Muscle of leg (tissue), 11 donors: ENCODE data around the gene SCYGR2. TPM values are rescaled to one million over a fixed set of nuclear protein-coding genes. Genes with fewer than 3 reads are reported as not detected.

Source experiments
- DNase-seq: peaks from one replicate; pipeline ENCODE4 v3.0.0; 2013
- H3K27ac ChIP-seq: one replicate; pipeline ENCODE4 v1.5.1; 2013; ENCODE audit warnings: mild to moderate bottlenecking, low read length, control low read depth
- H3K27me3 ChIP-seq: one replicate; pipeline ENCODE4 v1.6.1; 2013; ENCODE audit warnings: low read length; ENCODE audit not compliant: control insufficient read depth, insufficient read depth
- H3K36me3 ChIP-seq: one replicate; pipeline ENCODE4 v1.6.1; 2013; ENCODE audit warnings: low read length; ENCODE audit not compliant: control insufficient read depth, insufficient read depth
- H3K4me1 ChIP-seq: one replicate; pipeline ENCODE4 v1.6.1; 2013; ENCODE audit warnings: low read length; ENCODE audit not compliant: control insufficient read depth, insufficient read depth
- H3K4me3 ChIP-seq: one replicate; pipeline ENCODE4 v1.5.1; 2013; ENCODE audit warnings: low read length, control low read depth
- H3K9me3 ChIP-seq: replicated peaks from 2 replicates; pipeline ENCODE4 v1.6.1; 2013; ENCODE audit warnings: low read depth, low read length; ENCODE audit not compliant: control insufficient read depth
- WGBS: methylation state at CpG from one replicate; pipeline ENCODE4 v1.1.5; 2013; ENCODE audit warnings: missing lambda C conversion rate; ENCODE audit not compliant: insufficient coverage; 5-methylcytosine and 5-hydroxymethylcytosine counted together
- polyA plus RNA-seq, 8 donors: library from polyadenylated mRNA; unstranded; fragments of 120-200 nt; gene quantifications; one replicate each; pipeline versions ENCODE4 v1.2.1 to v1.2.3, GENCODE V29; 2013; ENCODE audit warnings: inconsistent platforms in 1 of 8, low replicate concordance in 1 of 8; ENCODE audit not compliant: insufficient read length in 8 of 8, insufficient read depth in 1 of 8
- total RNA-seq: library from RNA; stranded (reverse); fragments of 120-200 nt; gene quantifications from one replicate; pipeline ENCODE4 v1.2.4, GENCODE V29; 2013

The SCYGR2 gene
- total and polyA plus RNA-seq, 9 donors: not detected

GRCh38 chr2:227617316-227618230 lies 18.9 kb downstream of the SCYGR2 start, which contains the start of gene SCYGR4:
Gene SCYGR4 (plus strand): TSS chr2:227617498. CDS start chr2:227617498, 0 bp downstream.
- H3K36me3 ChIP-seq: no peaks in the 10 kb centered on the region
- WGBS: 58% methylated on average over 8 of the region's 20 CpGs
- H3K4me1 ChIP-seq: no peaks in the 10 kb centered on the region
- no peak within 1 kb of the TSS for H3K27ac ChIP-seq
- no peaks in the 10 kb centered on the region for H3K27me3 ChIP-seq
- DNase-seq: peak; percentile 50
- H3K4me3 ChIP-seq: no peak within 1 kb of the TSS
- no peaks in the 10 kb centered on the region for H3K9me3 ChIP-seq

GRCh38 chr2:227623226-227623625 lies 24.5 kb downstream of the SCYGR2 start:
- no peaks in the 10 kb centered on the region for H3K4me1 ChIP-seq
- H3K9me3 ChIP-seq: no peaks in the 10 kb centered on the region
- DNase-seq: no peak
- no peak overlapping the region for H3K27ac ChIP-seq
- no peaks in the 10 kb centered on the region for H3K36me3 ChIP-seq
- H3K4me3 ChIP-seq: no peak overlapping the region
- H3K27me3 ChIP-seq: no peaks in the 10 kb centered on the region

GRCh38 chr2:227625420-227625819 lies 26.7 kb downstream of the SCYGR2 start:
- Histone ChIP-seq H3K4me1 (no peaks in the 10 kb centered on the region), H3K36me3 (no peaks in the 10 kb centered on the region), H3K4me3 (no peak overlapping the region), H3K9me3 (no peaks in the 10 kb centered on the region), H3K27me3 (no peaks in the 10 kb centered on the region), H3K27ac (no peak overlapping the region)
- no CpG with 5 or more reads among the region's 2 CpGs for WGBS
- DNase-seq: no peak

GRCh38 chr2:227626580-227627151 lies 28.0 kb downstream of the SCYGR2 start:
- WGBS: no CpG with 5 or more reads among the region's 10 CpGs
- no peak for DNase-seq
- Histone ChIP-seq H3K4me1 (no peaks in the 10 kb centered on the region), H3K4me3 (no peak overlapping the region), H3K27me3 (no peaks in the 10 kb centered on the region), H3K36me3 (no peaks in the 10 kb centered on the region), H3K9me3 (no peaks in the 10 kb centered on the region), H3K27ac (no peak overlapping the region)

- no peaks in the 10 kb centered on the region for H3K4me1 ChIP-seq
- no peaks in the 10 kb centered on the region for H3K9me3 ChIP-seq
- no peak for DNase-seq
- no peak overlapping the region for H3K27ac ChIP-seq
- no peak overlapping the region for H3K4me3 ChIP-seq
- no peaks in the 10 kb centered on the region for H3K27me3 ChIP-seq
- WGBS: no CpG with 5 or more reads among the region's 3 CpGs
- no peaks in the 10 kb centered on the region for H3K36me3 ChIP-seq
Observed at GRCh38 chr2:227627769-227628168, 29.1 kb downstream of the SCYGR2 start.

GRCh38 chr2:227629435-227629834 lies 30.7 kb downstream of the SCYGR2 start:
- no peak for DNase-seq
- WGBS: 57% methylated on average over 1 of the region's 7 CpGs

GRCh38 chr2:227630322-227630721 lies 31.6 kb downstream of the SCYGR2 start:
- Histone ChIP-seq H3K36me3 (no peaks in the 10 kb centered on the region), H3K4me1 (no peaks in the 10 kb centered on the region), H3K4me3 (no peak overlapping the region), H3K9me3 (no peaks in the 10 kb centered on the region), H3K27me3 (no peaks in the 10 kb centered on the region), H3K27ac (no peak overlapping the region)
- WGBS: no CpG with 5 or more reads among the region's 3 CpGs
- DNase-seq: no peak

More at GRCh38 chr2:227629435-227629834, 30.7 kb downstream of the SCYGR2 start:
- no peaks in the 10 kb centered on the region for H3K4me1 ChIP-seq
- no peak overlapping the region for H3K4me3 ChIP-seq
- no peaks in the 10 kb centered on the region for H3K9me3 ChIP-seq
- H3K27ac ChIP-seq: no peak overlapping the region
- no peaks in the 10 kb centered on the region for H3K27me3 ChIP-seq
- H3K36me3 ChIP-seq: no peaks in the 10 kb centered on the region

- Histone ChIP-seq H3K27me3 (no peaks in the 10 kb centered on the region), H3K4me1 (no peaks in the 10 kb centered on the region), H3K27ac (no peak overlapping the region), H3K36me3 (no peaks in the 10 kb centered on the region), H3K9me3 (no peaks in the 10 kb centered on the region), H3K4me3 (no peak overlapping the region)
- no peak for DNase-seq
- WGBS: 100% methylated on average over 1 of the region's 6 CpGs
Observed at GRCh38 chr2:227632827-227633226, 34.1 kb downstream of the SCYGR2 start.

GRCh38 chr2:227634201-227634600 lies 35.5 kb downstream of the SCYGR2 start:
- Histone ChIP-seq H3K36me3 (no peaks in the 10 kb centered on the region), H3K27me3 (no peaks in the 10 kb centered on the region), H3K4me3 (no peak overlapping the region), H3K4me1 (no peaks in the 10 kb centered on the region), H3K27ac (no peak overlapping the region), H3K9me3 (no peaks in the 10 kb centered on the region)
- no peak for DNase-seq
- WGBS: no CpG with 5 or more reads among the region's 3 CpGs

- Histone ChIP-seq H3K27me3 (no peaks in the 10 kb centered on the region), H3K27ac (no peak overlapping the region), H3K4me3 (no peak overlapping the region), H3K36me3 (no peaks in the 10 kb centered on the region), H3K4me1 (no peaks in the 10 kb centered on the region), H3K9me3 (no peaks in the 10 kb centered on the region)
- WGBS: 6% methylated on average over 2 of the region's 2 CpGs
- no peak for DNase-seq
Observed at GRCh38 chr2:227642656-227643055, 44.0 kb downstream of the SCYGR2 start.
